Activated CD4-positive, CD25-positive, alpha-beta regulatory T cell treated with anti-CD3 and anti-CD28 coated beads, Interleukin-2, amount 50 U/mL, for 24 hours (primary cell): ENCODE measurements around the gene MSI2.

Experiments
- ATAC-seq, 2 donors: fragments of 150-1000 bp; cut with Tn5 transposase; one replicate each; pipeline ENCODE4 v1.10.0; 2021; ENCODE audit warnings: mild to moderate bottlenecking in 1 of 2, moderate library complexity in 1 of 2

Gene MSI2

DNA sequence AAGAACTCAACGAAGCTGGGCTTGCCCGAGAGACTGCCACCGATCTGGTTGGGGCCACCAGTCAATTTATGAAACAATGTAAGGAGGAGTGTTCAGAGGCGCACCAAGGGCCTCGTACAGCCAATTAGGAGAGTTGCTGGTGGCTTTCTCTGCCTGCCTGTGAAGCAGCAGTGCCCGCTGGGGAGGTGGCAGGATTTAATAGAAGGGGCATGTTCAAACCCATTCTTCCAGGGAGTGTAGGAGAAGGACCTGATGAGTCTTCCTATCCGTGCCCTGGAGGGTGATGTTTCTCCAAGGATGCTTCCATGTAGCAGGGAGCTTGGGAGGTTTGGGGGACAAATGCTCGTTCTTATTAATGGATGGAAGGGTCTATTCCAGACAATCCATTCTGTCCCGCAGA is 310.4 kb downstream of the MSI2 start:
- no peak for ATAC-seq

DNA sequence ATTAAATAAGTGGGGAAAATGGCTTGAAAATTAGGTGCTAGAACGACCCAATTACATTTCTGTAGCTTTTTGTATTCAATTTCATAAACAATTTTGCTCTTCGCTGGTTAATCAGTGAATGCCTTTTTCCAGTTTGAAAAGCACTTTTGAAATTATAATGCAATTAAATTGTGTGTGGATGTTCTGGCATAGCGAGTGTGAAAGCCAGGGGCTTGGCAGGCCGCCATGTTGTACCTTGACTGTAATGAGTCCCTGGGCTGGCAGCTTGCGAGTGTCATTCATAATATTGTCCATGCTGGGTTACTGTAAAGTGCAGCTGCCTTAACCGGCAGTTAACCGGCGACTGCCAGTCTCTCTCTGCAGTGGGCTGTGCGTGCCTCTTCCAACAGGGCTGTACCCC is 310.9 kb downstream of the MSI2 start:
- no peak for ATAC-seq

DNA sequence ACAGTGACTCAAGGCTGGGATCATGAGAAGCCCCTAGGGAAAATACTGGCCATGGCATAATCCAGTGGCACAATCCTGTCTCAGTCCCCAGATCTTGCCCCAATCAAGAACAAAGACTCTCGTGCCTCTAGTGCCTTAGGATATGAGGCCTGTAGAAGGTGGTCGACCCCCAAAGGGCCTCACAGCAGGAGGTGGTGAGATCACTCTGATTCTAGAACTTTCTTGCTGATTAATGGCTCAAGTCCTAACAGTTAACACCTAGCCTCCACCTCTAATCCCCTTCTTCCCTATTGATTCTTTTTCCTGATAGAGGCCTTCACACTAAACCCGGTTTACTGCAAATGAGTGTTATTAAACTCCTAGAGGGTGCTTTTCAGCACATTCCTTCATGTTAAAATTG is 312.0 kb downstream of the MSI2 start:
- no peak for ATAC-seq

DNA sequence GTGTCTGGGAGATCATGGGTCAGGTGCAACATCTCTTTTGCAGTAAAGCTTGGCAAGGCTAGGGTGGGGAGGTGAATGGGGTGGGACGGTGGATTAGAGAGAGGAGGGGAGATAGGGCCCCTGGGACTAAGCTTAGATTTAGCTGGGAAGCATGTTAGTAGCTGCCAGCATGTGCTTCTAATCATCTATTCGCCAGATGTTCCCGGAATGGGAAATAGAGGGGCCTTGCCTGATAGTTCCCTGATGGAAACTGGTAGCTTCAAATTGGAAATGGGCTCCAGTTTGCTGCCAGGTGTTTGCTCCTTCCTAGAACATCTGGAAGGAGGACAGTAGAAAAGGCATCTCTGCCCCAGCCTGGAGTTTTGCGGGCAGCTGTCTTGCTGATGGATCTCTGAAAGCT is 312.7 kb downstream of the MSI2 start:
- no peak for ATAC-seq

DNA sequence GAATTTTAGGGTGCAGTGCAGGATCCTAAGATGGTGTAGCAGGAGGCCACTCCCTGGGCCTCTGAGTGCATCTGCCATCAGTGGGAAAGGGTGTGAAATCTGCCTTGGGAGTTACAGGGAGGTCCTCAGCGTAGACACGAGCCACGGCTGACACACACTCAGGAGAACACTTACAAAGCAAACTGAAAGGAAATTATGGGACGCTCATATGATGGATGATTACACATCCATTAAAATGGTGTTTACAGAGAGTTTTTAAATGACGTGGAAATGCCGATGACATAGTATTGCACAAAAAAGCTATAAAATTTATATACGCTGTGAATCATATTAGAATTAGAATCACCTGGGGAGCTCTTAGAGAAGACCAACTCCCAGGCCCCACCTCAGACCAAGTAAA is 313.5 kb downstream of the MSI2 start:
- ATAC-seq, result no peak

DNA sequence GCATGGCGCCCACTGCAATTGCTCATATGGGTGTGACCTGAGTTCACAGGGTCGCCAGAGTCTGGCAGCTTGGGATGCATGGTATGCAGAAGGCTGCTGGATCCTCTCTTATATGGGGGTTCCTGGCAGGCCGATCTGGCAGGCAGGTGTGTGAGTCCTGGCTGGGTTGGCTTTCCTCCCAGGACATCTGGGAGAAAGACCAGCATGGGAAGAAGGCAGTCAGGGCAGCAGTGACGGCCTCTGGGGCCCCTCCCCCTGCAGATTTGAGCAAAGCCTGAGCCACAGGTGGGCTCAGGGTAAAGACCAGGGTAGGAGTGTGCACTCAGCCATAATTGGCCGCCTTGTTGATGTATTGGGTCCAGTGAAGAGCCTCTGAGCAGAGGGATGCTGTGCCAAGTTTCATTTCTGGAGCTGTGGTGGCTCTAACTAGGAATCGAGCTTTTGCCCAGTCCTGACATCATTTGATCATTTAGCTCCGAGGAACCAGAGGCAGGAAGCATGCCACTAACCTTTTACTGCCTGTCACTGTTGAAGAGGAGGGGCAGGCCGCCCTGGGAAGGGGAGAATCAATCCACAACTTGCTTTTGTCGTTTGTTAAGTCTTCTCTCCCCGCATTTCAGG is 314.5 kb downstream of the MSI2 start:
- ATAC-seq, result no peak

DNA sequence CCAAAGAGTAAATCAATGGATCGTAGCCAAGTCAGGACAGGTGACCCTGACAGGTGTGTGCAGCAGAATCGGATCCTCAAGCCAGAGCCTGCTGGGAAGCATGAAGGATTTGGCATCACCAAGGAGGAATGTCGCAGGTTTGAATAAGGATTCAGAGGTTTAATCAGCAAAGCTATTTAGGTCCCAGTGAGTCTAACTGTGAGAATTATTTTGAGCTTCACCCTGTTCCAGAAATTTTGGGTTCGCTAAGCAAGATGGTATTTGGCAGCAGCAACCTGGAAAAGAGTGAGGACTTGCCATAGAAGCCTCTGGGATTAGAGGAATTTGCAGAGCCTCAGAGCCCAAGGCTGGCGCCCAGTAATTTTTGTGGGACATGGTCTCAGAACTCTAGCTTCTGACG is 315.7 kb downstream of the MSI2 start:
- ATAC-seq, result no peak

DNA sequence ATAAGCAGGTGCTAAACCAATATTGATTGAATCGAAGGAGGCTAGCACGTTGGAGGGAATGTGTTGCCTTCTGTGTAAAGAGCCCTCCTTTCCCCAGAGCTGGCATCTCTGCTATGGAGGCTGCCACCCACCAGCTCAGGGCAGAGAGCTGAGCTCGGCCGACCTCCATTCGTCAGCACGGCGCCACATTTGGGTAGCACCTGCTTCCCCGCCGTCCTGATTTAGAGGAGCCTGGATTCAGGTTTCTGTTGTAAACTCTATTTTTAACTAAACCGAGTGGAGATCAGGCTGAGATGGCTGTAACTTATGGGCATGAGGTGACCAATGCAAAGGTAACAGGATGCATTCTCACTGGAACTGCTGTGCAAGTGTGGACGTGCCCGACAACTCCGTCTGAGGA is 316.3 kb downstream of the MSI2 start:
- ATAC-seq, result no peak

DNA sequence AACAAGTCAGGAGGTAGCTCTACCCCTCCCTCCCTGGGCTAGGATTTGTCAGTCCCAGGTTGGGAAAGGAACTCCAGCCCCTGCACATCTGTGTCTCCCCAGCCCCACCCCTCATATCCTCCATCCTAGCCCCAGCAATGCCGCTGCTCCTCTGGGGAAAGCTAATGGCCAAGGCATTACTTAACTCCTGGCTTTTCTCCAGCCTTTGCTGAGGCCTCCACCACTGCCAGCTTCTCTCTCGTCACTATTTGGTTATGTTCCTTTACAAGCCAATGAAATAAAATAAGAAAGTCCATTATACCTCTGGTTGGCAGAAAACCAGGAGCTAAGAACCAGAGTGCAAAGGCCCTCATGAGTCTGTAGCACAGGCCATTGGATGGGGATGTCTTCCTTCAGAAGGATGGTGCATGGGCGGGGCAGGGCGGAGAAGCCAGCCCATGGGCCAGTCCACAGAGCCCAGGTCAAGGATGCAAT is 317.8 kb downstream of the MSI2 start:
- no peak for ATAC-seq

DNA sequence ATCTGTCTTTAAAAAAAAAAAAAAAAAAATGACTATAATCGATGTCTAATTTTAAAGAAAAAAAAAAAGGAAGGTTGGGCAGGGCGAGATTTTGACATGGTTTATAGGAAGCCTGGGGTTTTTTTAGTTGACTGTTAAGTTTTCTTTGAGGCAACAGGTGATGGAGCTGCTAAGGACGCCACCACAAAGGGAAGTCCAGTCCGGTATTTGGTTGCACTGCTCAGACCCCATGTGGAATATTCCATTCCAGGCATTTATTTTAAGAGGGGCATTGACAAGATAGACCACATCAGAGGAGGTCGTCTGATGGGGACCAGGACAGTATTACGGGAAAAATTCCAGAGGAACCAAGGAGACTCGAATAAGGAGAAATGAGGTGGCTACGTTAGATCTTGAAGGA is 320.4 kb downstream of the MSI2 start:
- ATAC-seq, result no peak

DNA sequence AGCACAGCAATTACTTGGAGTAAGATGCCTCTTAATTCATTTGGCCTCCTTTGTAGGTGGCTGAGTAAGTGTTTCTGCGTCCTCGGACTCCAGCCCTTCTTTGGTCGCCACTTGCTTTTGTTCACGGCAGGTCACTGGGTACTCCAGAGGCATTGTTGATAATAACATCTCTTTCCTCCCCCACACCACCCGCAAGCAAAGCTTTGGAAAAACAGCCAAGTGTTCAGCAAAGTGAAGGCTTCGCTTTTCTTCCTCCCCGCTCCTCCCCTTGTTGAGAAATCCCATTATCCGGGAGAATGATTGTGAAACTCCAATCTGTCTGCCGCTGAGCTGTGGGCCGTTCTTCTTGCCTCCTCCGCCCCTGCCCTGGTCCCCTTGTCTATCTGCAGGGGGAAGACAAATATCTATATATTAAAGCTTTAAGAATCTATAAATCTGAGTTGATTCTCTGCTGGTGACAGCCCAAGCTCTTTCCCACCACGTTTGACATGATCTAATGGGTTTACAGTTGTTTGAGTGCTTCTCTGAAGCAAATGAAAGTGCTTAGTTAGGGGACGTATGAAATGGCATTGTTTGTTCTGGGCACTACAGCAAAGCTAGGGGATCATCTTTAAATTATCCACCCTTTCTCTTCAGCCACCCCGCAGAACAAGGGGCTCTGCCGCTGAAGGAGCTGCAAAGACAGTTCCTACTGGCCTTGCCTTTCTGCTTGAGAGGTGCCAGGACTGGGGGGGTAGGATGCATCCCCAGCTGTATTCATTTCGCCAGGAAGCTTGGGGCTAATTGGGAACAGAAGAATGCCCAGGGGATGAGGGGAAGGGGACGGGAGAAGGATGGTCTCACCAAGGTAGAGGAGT is 321.7 kb downstream of the MSI2 start:
- ATAC-seq, result no peak

DNA sequence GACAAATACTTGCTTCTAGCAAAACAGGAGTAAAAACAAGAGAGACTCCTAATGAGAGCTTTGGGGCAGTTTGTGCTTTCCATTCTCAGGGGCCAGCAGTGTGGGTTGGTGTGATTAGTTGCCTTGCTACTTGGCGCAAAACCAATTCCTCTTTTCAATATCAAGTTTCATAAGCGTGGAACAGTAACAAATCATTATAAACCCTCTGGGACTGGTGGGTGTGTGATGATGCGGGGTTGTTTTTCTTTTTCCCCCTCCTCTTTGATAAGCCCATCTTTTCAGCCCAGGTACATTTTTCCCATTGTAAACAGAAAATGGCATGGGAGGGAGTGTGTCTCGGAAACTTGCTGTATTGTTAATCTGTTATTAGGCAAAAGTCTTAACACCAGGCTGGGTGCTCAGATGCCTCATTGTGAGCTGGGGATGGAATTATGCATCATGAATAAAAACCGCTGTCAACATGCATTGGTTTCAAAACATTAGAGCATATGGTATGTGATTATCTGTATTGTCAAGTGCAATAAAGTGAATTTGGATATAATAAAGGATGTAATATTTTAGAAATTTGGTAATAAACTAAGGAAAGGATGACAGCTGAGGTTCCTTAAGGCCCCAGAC is 322.4 kb downstream of the MSI2 start:
- no peak for ATAC-seq

DNA sequence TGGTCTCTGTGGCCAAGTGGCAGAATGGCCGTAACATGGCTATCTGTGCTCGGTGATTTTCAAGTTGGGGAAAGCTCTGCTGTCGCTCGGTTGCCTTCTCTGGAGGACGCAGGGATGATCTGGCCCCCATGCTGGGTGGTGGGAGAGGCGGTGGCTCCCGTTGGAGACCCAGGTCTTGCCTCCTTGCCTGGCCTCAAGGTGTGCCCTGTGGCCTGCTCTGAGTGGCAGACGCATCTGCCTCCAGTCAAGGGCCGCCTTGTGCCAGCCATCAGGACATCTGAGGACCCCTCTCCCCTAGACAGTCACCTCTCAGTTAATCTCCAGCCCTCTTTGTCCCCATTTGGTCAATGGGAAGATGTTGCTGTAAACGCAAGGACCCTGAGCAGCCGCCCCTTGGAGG is 322.9 kb downstream of the MSI2 start:
- ATAC-seq, result no peak

DNA sequence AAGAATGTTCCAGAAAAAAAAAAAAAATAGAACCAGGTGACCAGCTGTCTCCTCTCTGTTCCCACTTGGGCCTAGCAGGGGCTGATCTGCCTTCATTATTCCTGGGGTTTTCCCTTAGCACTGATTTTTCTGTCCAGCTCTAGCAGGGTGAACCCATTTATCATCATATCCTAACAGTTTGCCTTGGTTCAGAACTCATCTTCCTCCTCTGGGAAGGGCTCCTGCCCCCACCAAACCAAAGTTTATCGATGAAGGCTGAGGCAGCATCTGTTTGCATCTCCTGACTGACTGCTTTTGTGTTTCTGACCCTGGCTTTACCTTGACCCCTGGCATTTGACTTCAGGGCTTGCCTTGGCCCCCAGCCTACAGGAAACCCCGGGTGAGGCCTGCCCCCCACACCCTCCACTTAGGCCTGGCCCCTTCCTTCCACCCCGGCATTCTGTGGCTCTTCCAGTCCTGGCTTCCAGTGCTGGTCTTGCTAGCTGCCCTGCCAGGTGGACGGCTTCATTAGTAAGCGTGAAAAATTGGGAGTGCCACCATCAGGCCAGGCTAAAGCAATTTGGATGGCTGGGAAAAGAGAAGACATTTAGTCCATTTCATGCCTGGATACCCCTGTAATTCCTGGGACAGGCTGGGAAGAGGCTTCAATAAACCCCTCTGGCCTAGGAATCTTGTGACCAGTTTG is 323.9 kb downstream of the MSI2 start:
- no peak for ATAC-seq

DNA sequence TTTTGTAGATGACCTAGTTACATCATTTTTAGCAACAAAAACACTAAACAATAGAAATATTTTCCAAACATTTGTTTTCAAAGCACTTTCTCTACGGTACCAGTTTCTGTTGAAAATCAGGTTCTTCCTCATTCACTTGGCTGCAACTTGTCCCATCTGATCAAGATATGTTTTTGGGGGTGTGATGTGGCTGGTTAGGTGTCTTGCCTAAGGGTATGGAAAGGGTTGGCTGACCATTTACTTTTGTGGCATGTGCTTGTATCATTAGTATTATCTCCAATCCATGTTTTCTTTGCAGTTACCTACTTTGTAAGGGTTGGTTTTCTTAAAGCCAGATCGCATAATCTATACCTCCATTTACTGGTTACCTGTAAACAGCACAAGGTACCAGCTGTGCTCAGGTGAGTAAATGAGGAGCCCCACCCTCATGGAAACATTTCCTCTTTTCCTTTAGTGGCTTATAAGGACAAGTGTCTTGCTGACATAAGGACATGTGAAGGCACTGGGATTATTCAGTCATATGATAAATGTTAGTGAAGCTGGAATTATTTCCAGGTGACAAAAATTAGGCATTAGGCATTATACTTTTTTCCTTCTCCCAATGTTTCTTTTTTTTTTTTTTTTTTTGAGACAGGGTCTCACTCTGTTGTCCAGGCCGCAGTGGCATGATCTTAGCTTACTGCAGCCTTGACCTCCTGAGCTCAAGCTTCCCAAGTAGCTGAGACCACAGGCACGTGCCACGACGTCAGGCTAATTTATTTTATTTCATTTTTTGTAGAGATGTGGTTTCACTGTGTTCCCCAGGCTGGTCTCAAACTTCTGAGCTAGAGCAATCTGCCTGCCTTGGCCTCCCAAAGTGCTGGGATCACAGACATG is 326.8 kb downstream of the MSI2 start:
- no peak for ATAC-seq

DNA sequence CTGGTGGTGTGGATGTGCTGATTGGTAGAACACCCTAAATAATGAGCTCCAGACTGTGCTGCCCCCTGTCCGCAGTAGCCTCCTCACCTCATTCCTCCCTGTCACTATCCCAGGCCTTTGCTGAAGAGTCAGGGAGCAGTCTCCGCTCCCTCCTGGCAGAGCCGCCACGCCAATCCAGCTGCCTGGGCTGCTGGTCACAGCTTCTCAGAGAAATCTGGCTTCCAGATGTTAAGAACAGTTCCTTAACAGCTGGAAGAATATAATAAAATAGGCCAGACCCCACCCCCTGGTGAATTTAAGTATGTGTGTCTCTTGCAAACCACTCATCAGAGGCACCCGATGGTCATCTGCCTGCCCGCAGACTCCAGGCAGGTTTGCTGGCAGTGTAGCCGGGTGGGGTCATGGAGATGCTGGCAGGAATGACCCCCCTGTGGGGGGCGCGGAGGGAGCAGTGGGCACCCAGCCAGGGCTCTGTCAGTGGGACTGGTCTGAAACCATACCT is 327.8 kb downstream of the MSI2 start:
- no peak for ATAC-seq

DNA sequence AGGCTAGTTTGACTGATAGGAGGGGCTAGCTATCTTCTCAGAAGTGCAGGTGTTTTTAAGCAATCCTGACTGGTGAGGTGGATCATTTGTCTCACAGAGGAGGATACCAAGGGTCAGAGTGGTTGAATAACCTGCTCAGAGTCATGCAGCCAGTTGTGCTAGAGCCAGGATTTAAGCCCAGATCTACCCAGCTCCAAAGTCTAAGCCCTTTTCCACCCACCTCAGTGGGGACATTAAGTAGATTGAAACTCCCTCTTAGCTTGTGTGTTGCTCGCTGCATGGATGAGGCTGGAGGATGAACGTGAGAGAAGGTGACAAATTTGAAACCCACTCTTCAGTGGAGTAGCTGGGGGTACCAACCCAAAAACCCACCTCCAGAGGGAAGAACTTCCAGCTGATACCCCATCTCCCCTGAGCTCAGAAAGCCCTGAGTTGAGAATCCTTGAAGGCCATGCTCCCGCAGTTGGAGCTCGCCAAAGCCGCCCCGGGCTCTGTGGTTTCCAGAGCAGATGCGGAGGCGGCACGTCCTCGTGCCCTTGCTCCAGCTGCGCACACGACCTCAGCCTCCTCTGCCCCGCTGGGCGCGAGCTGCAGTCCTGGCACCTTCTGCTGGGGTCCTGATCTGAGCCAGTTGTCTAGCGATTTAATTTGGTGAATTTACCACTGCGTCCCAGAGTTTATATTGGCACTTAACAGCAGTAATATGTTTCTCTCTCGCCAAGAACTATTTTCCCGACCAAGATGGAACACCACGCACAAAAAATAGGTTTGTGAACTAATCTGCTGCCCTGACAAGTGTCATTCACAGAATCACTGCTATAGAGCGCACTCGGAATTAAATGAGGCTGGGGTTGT is 329.2 kb downstream of the MSI2 start:
- no peak for ATAC-seq

DNA sequence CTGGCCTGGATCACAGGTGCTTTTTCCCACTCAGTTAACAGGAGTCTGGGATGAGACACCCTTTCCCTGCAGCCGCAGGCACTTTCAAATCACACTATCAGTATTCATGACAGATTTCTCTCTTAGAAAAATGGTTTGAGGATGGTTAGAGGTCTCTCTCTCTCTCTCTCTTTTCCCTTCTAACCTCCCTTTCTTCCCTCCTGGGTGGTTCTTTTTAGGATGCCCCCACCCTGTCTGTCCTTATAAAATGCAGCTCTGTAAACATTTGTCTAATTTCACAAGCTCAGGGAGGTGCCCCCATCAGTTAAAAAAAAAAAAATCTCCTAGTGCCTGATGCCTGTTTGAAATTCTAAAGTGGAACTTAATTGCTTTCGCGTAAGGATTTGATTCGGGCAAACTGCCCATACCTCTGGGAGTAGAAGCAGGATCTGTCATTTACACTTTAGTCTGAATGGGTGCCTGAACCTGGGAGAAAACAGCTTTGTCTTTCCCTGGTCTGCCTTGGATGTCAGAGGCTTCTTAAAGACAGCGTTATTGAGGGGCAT is 329.9 kb downstream of the MSI2 start:
- no peak for ATAC-seq

DNA sequence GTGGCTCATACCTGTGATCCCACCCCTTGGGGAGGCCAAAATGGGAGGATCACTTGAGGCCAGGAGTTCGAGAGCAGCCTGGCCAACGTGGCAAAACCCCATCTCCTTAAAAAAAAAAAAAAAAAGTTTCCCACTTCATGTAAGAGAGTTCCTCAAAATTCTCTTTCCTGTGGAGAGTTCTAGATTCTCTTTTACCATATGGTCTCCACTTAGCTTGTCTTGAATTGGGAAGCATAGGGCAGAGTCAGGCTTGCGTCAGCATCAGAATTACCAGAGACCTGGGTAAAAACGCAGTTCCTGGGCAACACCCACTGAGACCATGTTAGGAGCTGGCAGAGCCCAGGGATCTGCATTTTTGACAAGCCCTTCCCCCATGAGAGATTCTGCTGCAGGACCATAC is 330.4 kb downstream of the MSI2 start:
- ATAC-seq, result no peak

DNA sequence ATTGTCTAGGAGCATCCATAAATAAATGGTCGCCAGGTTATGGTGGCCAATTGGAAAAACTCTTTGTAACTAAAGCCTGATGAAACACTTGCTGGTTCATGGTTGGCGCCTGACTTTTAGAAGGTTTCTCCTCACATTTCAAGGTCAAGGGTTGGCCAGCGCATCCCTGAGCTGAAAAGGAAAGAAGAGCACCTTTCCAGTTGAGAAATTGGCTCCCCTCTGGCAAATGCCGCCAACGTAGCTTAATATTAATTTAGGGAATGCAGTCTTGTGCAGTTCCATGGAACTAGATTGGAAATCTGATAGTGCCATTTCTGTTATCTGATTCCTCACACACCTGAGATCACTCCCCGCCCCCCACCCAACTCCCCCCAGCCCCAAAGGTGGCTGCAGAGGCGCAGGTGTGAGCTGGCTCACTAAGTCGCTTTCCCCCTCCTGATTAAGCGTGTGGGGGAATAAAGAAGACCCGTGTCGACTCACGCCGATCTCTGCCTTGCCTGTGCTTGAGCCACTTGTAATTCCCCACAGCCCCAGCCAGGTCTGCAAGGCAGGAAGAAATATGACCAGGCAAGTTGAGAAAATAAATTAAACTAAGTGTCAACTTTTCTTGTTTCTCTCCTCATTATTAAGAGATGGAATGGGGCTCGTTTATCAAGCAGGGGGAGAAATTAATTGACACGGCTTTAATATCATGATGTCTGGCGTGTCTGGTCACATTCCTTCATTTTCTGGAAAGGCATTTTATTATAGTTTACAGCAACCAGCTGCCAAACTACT is 331.1 kb downstream of the MSI2 start:
- no peak for ATAC-seq
